DOHH2 (cell line): ENCODE data around the gene HDAC3.

Experiments used
- H3F3A ChIP-seq: fragments of 200-600 bp; sonication (generic), shearing (Covaris generic); 2 replicates; pipeline ENCODE4 v1.6.0; 2016; ENCODE audit warnings: antibody characterized with exemption, mild to moderate bottlenecking; ENCODE audit not compliant: control insufficient read depth, insufficient read depth
- H3K27ac ChIP-seq: fragments of 200-600 bp; sonication (generic); 2 replicates; pipeline ENCODE4 v1.5.1; 2014; ENCODE audit warnings: low read depth, mild to moderate bottlenecking, low read length, moderate library complexity
- H3K27me3 ChIP-seq: fragments of 200-600 bp; sonication (generic); 2 replicates; pipeline ENCODE4 v1.6.1; 2014; ENCODE audit warnings: mild to moderate bottlenecking, low read length, mixed read lengths; ENCODE audit not compliant: control insufficient read depth
- H3K36me3 ChIP-seq: fragments of 200-600 bp; sonication (generic); 2 replicates; pipeline ENCODE4 v1.6.1; 2014; ENCODE audit warnings: mild to moderate bottlenecking, low read length, moderate library complexity, mixed read lengths; ENCODE audit not compliant: control insufficient read depth
- H3K4me1 ChIP-seq: fragments of 200-600 bp; sonication (generic); 2 replicates; pipeline ENCODE4 v1.6.1; 2014; ENCODE audit warnings: mild to moderate bottlenecking, low read length, mixed read lengths; ENCODE audit not compliant: control insufficient read depth
- H3K4me2 ChIP-seq: fragments of 200-600 bp; sonication (generic); 2 replicates; pipeline ENCODE4 v1.6.0; 2014; ENCODE audit warnings: mild to moderate bottlenecking, low read length, moderate library complexity
- H3K4me3 ChIP-seq: fragments of 200-600 bp; sonication (generic); 2 replicates; pipeline ENCODE4 v1.5.1; 2014; ENCODE audit warnings: mild to moderate bottlenecking, low read length, mixed read lengths
- H3K79me2 ChIP-seq: fragments of 200-600 bp; sonication (generic); 2 replicates; pipeline ENCODE4 v1.6.1; 2014; ENCODE audit warnings: mild to moderate bottlenecking, low read length, mixed read lengths; ENCODE audit not compliant: control insufficient read depth
- H3K9me2 ChIP-seq: fragments of 200-600 bp; sonication (generic); replicated peaks from 2 replicates; pipeline ENCODE4 v1.6.1; 2014; ENCODE audit warnings: mild to moderate bottlenecking, low read length, mixed read lengths; ENCODE audit not compliant: control insufficient read depth
- H3K9me3 ChIP-seq: fragments of 200-600 bp; sonication (generic); 2 replicates; pipeline ENCODE4 v1.6.1; 2014; ENCODE audit warnings: antibody characterized with exemption, low read length, mixed read lengths; ENCODE audit not compliant: control insufficient read depth, insufficient read depth
- H4K20me1 ChIP-seq: fragments of 200-600 bp; sonication (generic); 2 replicates; pipeline ENCODE4 v1.6.0; 2014; ENCODE audit warnings: low read depth, mild to moderate bottlenecking, antibody characterized with exemption, low read length, moderate library complexity; ENCODE audit not compliant: control insufficient read depth, insufficient read depth
- EZH2phosphoT487 ChIP-seq: fragments of 200-600 bp; sonication (generic); IDR thresholded peaks from 2 replicates; pipeline ENCODE4 v1.6.1; 2017; ENCODE audit warnings: borderline replicate concordance, mild to moderate bottlenecking, antibody characterized with exemption, low read length, moderate library complexity, mixed read lengths
- TF ChIP-seq, protein P1 (sequence below): fragments of 200-600 bp; sonication (generic); IDR thresholded peaks from one replicate; pipeline ENCODE4 v1.5.1; 2014; ENCODE audit warnings: antibody characterized with exemption, mild to moderate bottlenecking, low read depth, low read length; ENCODE audit not compliant: poor library complexity, severe bottlenecking

HDAC3 gene

GRCh38 chr5:141674747-141675146 lies 38.1 kb upstream of the HDAC3 start:
- Histone ChIP-seq H3F3A (no peaks in the 10 kb centered on the region), H3K79me2 (no peaks in the 10 kb centered on the region), H3K9me3 (no peaks in the 10 kb centered on the region), H3K4me3 (no peak overlapping the region), H3K9me2 (no peaks in the 10 kb centered on the region), H3K4me2 (no peak overlapping the region), H3K4me1 (no peaks in the 10 kb centered on the region), H4K20me1 (no peaks in the 10 kb centered on the region), H3K27me3 (peaks cover 6% of the 10 kb centered on the region; the same call in 1 of the 2 replicates), H3K27ac (no peak overlapping the region), H3K36me3 (no peaks in the 10 kb centered on the region)
- TF ChIP-seq, protein P1, sequence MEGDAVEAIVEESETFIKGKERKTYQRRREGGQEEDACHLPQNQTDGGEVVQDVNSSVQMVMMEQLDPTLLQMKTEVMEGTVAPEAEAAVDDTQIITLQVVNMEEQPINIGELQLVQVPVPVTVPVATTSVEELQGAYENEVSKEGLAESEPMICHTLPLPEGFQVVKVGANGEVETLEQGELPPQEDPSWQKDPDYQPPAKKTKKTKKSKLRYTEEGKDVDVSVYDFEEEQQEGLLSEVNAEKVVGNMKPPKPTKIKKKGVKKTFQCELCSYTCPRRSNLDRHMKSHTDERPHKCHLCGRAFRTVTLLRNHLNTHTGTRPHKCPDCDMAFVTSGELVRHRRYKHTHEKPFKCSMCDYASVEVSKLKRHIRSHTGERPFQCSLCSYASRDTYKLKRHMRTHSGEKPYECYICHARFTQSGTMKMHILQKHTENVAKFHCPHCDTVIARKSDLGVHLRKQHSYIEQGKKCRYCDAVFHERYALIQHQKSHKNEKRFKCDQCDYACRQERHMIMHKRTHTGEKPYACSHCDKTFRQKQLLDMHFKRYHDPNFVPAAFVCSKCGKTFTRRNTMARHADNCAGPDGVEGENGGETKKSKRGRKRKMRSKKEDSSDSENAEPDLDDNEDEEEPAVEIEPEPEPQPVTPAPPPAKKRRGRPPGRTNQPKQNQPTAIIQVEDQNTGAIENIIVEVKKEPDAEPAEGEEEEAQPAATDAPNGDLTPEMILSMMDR = no peak
- no peak for TF ChIP-seq EZH2phosphoT487

DNA sequence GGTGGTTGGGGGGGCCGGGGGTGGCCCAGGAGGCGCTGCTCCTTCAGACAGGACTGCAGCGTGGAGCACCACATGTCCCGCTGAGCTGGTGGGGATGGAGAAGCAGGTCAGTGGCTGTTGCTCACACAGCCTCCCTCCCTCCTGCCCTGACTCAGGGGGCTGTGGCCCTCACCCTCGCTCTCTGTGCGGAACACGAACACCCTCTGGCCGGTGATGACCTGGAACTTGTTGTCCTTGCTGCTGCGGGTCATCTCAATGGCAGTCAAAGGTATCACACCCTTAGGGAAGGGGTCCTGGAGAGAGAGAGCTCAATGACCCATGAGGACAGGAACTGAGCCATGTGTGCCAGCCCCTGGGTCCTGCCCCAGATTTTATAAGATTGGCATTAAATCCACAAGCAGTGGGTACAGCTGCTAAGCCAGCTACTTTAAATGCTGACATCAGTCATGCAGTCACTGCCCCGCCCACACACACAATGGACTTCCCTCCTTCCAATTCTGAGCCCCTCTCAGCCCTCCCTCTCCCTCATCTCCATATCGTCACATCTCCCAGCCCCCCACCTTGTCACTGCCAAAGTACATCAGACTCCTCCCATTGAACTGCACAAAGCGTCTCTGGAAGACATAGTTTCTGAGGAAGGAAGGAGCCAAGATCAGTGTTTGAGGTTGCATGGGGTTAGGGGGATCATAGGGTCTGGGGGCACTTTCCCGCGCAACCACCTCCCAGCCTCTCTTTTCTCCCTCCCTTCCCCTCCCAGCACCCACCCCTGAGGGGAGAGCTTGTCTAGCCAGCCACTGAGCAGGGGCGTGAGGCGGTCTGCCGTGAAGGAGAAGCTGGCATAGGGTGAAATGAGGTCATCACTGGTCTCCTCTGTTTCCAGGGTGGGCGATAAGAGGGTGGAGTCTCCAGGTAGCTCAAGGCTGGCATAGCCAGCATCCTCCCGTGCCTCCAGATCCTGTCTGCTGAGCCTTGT lies 36.5 kb upstream of the HDAC3 start:
- Histone ChIP-seq H3K4me2 (no peak overlapping the region), H3K9me2 (no peaks in the 10 kb centered on the region), H3K27ac (no peak overlapping the region), H3F3A (no peaks in the 10 kb centered on the region), H3K4me3 (no peak overlapping the region), H3K36me3 (no peaks in the 10 kb centered on the region), H4K20me1 (no peaks in the 10 kb centered on the region), H3K27me3 (peaks cover 6% of the 10 kb centered on the region; the same call in 1 of the 2 replicates), H3K79me2 (no peaks in the 10 kb centered on the region), H3K9me3 (no peaks in the 10 kb centered on the region), H3K4me1 (no peaks in the 10 kb centered on the region)
- no peak for TF ChIP-seq EZH2phosphoT487

GRCh38 chr5:141672071-141672840 lies 35.6 kb upstream of the HDAC3 start:
- Histone ChIP-seq H3K9me2 (no peaks in the 10 kb centered on the region), H3K4me3 (no peak overlapping the region), H3K9me3 (no peaks in the 10 kb centered on the region), H3K36me3 (no peaks in the 10 kb centered on the region), H3K4me2 (no peak overlapping the region), H4K20me1 (no peaks in the 10 kb centered on the region), H3K79me2 (no peaks in the 10 kb centered on the region), H3F3A (no peaks in the 10 kb centered on the region), H3K27ac (no peak overlapping the region), H3K27me3 (peaks cover 6% of the 10 kb centered on the region; the same call in 1 of the 2 replicates), H3K4me1 (no peaks in the 10 kb centered on the region)
- TF ChIP-seq, protein P1 = no peak
- TF ChIP-seq EZH2phosphoT487 = no peak
